CD14-positive monocyte (primary cell): Measurements from ENCODE around the gene WWTR1. TPM values are rescaled to one million over a fixed set of nuclear protein-coding genes. Genes with fewer than 3 reads are reported as not detected.

Source experiments
- DNase-seq, 3 donors: peaks; one replicate each; pipeline ENCODE4 v3.0.0-alpha.2; 2011 to 2022
- H2AFZ ChIP-seq: 2 replicates; pipeline ENCODE4 v1.6.0; 2012; ENCODE audit warnings: mild to moderate bottlenecking, low read depth, low read length, inconsistent platforms; ENCODE audit not compliant: insufficient read depth, poor library complexity, severe bottlenecking
- H3K27ac ChIP-seq, 2 donors: 1 replicate in 1 of 2; 2 replicates in 1 of 2; pipeline ENCODE4 v1.5.1; 2012 to 2013; ENCODE audit warnings: low read length in 2 of 2, control low read depth in 1 of 2, inconsistent platforms in 1 of 2, low read depth in 1 of 2, mild to moderate bottlenecking in 1 of 2
- H3K27me3 ChIP-seq, 2 donors: one replicate each; pipeline versions ENCODE4 v1.6.0 to v1.6.1; 2011 to 2013; ENCODE audit warnings: low read length in 2 of 2; ENCODE audit not compliant: control insufficient read depth in 2 of 2, insufficient read depth in 2 of 2
- H3K36me3 ChIP-seq, 2 donors: replicated peaks in 1 of 2; 1 replicate in 1 of 2; 2 replicates in 1 of 2; pipeline versions ENCODE4 v1.5.1 to v1.6.1; 2012 to 2013; ENCODE audit warnings: low read length in 2 of 2, control low read depth in 1 of 2, inconsistent platforms in 1 of 2, mild to moderate bottlenecking in 1 of 2; ENCODE audit not compliant: insufficient read depth in 2 of 2, control insufficient read depth in 1 of 2
- H3K4me1 ChIP-seq, 2 donors: 1 replicate in 1 of 2; 2 replicates in 1 of 2; pipeline versions ENCODE4 v1.5.1 to v1.6.1; 2012 to 2013; ENCODE audit warnings: low read length in 2 of 2, control low read depth in 1 of 2, inconsistent platforms in 1 of 2, mild to moderate bottlenecking in 1 of 2, moderate library complexity in 1 of 2; ENCODE audit not compliant: insufficient read depth in 2 of 2, control insufficient read depth in 1 of 2
- H3K4me2 ChIP-seq: replicated peaks from 2 replicates; pipeline ENCODE3; 2012; ENCODE audit warnings: low read length, moderate library complexity, mild to moderate bottlenecking; ENCODE audit not compliant: poor library complexity, severe bottlenecking; ENCODE audit errors: extremely low read depth
- H3K4me3 ChIP-seq, 3 experiments: fragments of 200-600 bp in 1 of 3; sonication (generic) in 1 of 3; replicated peaks in 1 of 3; 1 replicate in 2 of 3; 2 replicates in 1 of 3; pipeline ENCODE4 v1.5.1; 2011 to 2013; ENCODE audit warnings: low read length in 3 of 3, mild to moderate bottlenecking in 3 of 3, control low read depth in 2 of 3, low read depth in 2 of 3, inconsistent platforms in 1 of 3, moderate library complexity in 1 of 3
- H3K79me2 ChIP-seq: 2 replicates; pipeline ENCODE4 v1.6.0; 2012; ENCODE audit warnings: mild to moderate bottlenecking, control low read depth, inconsistent platforms, low read length, moderate library complexity; ENCODE audit not compliant: insufficient read depth
- H3K9ac ChIP-seq: 2 replicates; pipeline ENCODE4 v1.6.0; 2017; ENCODE audit warnings: low read length, mild to moderate bottlenecking; ENCODE audit not compliant: insufficient read depth, poor library complexity, severe bottlenecking
- H3K9me3 ChIP-seq, 2 donors: replicated peaks in 1 of 2; 1 replicate in 1 of 2; 2 replicates in 1 of 2; pipeline versions ENCODE4 v1.5.1 to v1.6.1; 2012 to 2013; ENCODE audit warnings: low read length in 2 of 2, control low read depth in 1 of 2; ENCODE audit not compliant: control insufficient read depth in 1 of 2, insufficient read depth in 1 of 2
- H4K20me1 ChIP-seq: 2 replicates; pipeline ENCODE4 v1.6.0; 2012; ENCODE audit warnings: mild to moderate bottlenecking, low read length, control low read depth, moderate library complexity; ENCODE audit not compliant: insufficient read depth
- H3K27ac Mint-ChIP-seq, 7 donors: one replicate each; pipeline ENCODE4 v1.8.0; 2020; ENCODE audit warnings: mild to moderate bottlenecking in 7 of 7, mixed read lengths in 7 of 7, moderate library complexity in 6 of 7, inconsistent platforms in 2 of 7
- H3K27me3 Mint-ChIP-seq, 3 donors: one replicate each; pipeline ENCODE4 v1.8.0; 2021 to 2022; ENCODE audit warnings: low read depth in 3 of 3, mild to moderate bottlenecking in 3 of 3, mixed read lengths in 3 of 3, moderate library complexity in 3 of 3, inconsistent platforms in 1 of 3
- H3K36me3 Mint-ChIP-seq, 2 donors: one replicate each; pipeline ENCODE4 v1.8.0; 2020; ENCODE audit warnings: mixed read lengths in 2 of 2, inconsistent platforms in 1 of 2, mild to moderate bottlenecking in 1 of 2
- H3K4me1 Mint-ChIP-seq: one replicate; pipeline ENCODE4 v1.8.0; 2020; ENCODE audit warnings: mild to moderate bottlenecking, mixed read lengths
- H3K4me3 Mint-ChIP-seq, 2 donors: one replicate each; pipeline ENCODE4 v1.8.0; 2020; ENCODE audit warnings: mild to moderate bottlenecking in 2 of 2, mixed read lengths in 2 of 2, moderate library complexity in 1 of 2
- H3K9me3 Mint-ChIP-seq, 7 donors: one replicate each; pipeline ENCODE4 v1.8.0; 2020 to 2022; ENCODE audit warnings: mixed read lengths in 7 of 7, mild to moderate bottlenecking in 6 of 7, moderate library complexity in 6 of 7, inconsistent platforms in 2 of 7
- WGBS: methylation state at CpG from one replicate; pipeline ENCODE4 v1.1.5; 2013; ENCODE audit warnings: missing lambda C conversion rate; ENCODE audit not compliant: insufficient coverage; 5-methylcytosine and 5-hydroxymethylcytosine counted together
- intact Hi-C, 2 donors: fragments of 100-400 bp; cut with micrococcal nuclease; formaldehyde crosslinking; loops; one replicate each; pipeline versions ENCODE4 v1.15.0 to v1.15.1; 2023
- polyA minus RNA-seq: library from RNA; depleted of rRNA, polyadenylated mRNA; stranded (reverse); fragments of >200 nt; gene quantifications from 2 replicates; pipeline ENCODE4 v1.2.3, GENCODE V29; 2012
- polyA plus RNA-seq, 3 donors: library from polyadenylated mRNA; depleted of rRNA in 1 of 3; unstranded in 2 of 3; stranded (reverse) in 1 of 3; fragments of 300-500 nt in 2 of 3; fragments of >200 nt in 1 of 3; fragmentation: Illumina TruSeq in 2 of 3; gene quantifications; 1 replicate in 2 of 3; 2 replicates in 1 of 3; pipeline ENCODE4 v1.2.3, GENCODE V29; 2012 to 2021
- total RNA-seq, 12 experiments: library from RNA in 1 of 12; stranded (reverse) in 1 of 12; fragments of 120-200 nt in 1 of 12; gene quantifications; one replicate each; pipeline ENCODE4 v1.2.4 and lab custom pipeline; 2013 to 2026; ENCODE audit warnings: mixed read lengths in 6 of 12, inconsistent platforms in 1 of 12
- TF ChIP-seq, protein P1 (sequence below): fragments of 200-600 bp; IDR thresholded peaks from one replicate; pipeline ENCODE4 v1.8.0; 2022; ENCODE audit warnings: antibody characterized with exemption, mild to moderate bottlenecking

The WWTR1 gene
- 0.15 TPM for total RNA-seq (2013)
- polyA plus RNA-seq (not detected), polyA minus RNA-seq (0.55 TPM in 1 of 2 replicates, not detected in the other), total RNA-seq (lab: John Stamatoyannopoulos, UW) (0.07 to 4.8 (median 0.34) reads per million in 11 experiments)

GRCh38 chr3:149657926-149658743, at the start of gene WWTR1:
WWTR1 (minus strand) TSS chr3:149658025; CDS start chr3:149657306, 719 bp downstream.
- Histone ChIP-seq H3K9ac (peak within 1 kb of the TSS; percentile 17), H3K27ac (no peak within 1 kb of the TSS), H3K27me3 (peaks cover 69 to 81% of the 10 kb centered on the region in 2 donors), H3K79me2 (no peaks in the 10 kb centered on the region), H3K36me3 (no peaks in the 10 kb centered on the region), H3K9me3 (peaks cover 0 to 36% of the 10 kb centered on the region in 2 donors), H4K20me1 (no peaks in the 10 kb centered on the region), H2AFZ (peak within 1 kb of the TSS; percentile 62), H3K4me3 (peak within 1 kb of the TSS; percentile 28 to 74 (median 48)), H3K4me1 (peaks cover 17 to 21% of the 10 kb centered on the region in 2 donors), H3K4me2 (peak within 1 kb of the TSS; percentile 75)
- H3K4me3 Mint-ChIP-seq: peak within 1 kb of the TSS; percentile 83 to 95
- peaks cover 0 to 36% (median 10%) of the 10 kb centered on the region in 7 donors for H3K9me3 Mint-ChIP-seq
- H3K27me3 Mint-ChIP-seq: peaks cover 85 to 96% (median 95%) of the 10 kb centered on the region in 3 donors
- intact Hi-C loops: no loop called here
- H3K36me3 Mint-ChIP-seq: peaks cover 3 to 5% of the 10 kb centered on the region in 2 donors
- H3K4me1 Mint-ChIP-seq: peaks cover 21% of the 10 kb centered on the region
- 0% methylated on average over 36 of the region's 52 CpGs for WGBS
- DNase-seq: no peak
- no peak within 1 kb of the TSS for H3K27ac Mint-ChIP-seq
- TF ChIP-seq, protein P1, sequence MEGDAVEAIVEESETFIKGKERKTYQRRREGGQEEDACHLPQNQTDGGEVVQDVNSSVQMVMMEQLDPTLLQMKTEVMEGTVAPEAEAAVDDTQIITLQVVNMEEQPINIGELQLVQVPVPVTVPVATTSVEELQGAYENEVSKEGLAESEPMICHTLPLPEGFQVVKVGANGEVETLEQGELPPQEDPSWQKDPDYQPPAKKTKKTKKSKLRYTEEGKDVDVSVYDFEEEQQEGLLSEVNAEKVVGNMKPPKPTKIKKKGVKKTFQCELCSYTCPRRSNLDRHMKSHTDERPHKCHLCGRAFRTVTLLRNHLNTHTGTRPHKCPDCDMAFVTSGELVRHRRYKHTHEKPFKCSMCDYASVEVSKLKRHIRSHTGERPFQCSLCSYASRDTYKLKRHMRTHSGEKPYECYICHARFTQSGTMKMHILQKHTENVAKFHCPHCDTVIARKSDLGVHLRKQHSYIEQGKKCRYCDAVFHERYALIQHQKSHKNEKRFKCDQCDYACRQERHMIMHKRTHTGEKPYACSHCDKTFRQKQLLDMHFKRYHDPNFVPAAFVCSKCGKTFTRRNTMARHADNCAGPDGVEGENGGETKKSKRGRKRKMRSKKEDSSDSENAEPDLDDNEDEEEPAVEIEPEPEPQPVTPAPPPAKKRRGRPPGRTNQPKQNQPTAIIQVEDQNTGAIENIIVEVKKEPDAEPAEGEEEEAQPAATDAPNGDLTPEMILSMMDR: no peak

- H3K79me2 ChIP-seq: no peaks in the 10 kb centered on the region
- TF ChIP-seq, protein P1: no peak
- no peak overlapping the region for H3K4me2 ChIP-seq
- no peaks in the 10 kb centered on the region for H3K36me3 ChIP-seq
- intact Hi-C loops: no loop called here
- Mint-ChIP-seq H3K27ac (no peak overlapping the region), H3K4me1 (no peaks in the 10 kb centered on the region), H3K9me3 (peaks cover 0 to 3% (median 0%) of the 10 kb centered on the region in 7 donors), H3K36me3 (no peaks in the 10 kb centered on the region), H3K27me3 (peaks cover 26 to 37% (median 35%) of the 10 kb centered on the region in 3 donors), H3K4me3 (peak overlapping the region in 1 of 2 donors; percentile 14)
- H3K9ac ChIP-seq: no peak overlapping the region
- no peak overlapping the region for H3K4me3 ChIP-seq
- no peaks in the 10 kb centered on the region for H4K20me1 ChIP-seq
- WGBS: 100% methylated on average over 2 of the region's 3 CpGs
- no peak overlapping the region for H3K27ac ChIP-seq
- H3K4me1 ChIP-seq: no peaks in the 10 kb centered on the region
- H3K27me3 ChIP-seq: peaks cover 7 to 8% of the 10 kb centered on the region in 2 donors
- H3K9me3 ChIP-seq: no peaks in the 10 kb centered on the region
- DNase-seq: no peak
- no peak overlapping the region for H2AFZ ChIP-seq
These were observed 49.1 kb upstream of the WWTR1 start for GRCh38 chr3:149706905-149707304.
